Amniotic epithelial cell (primary cell): ENCODE data around the gene GNL1.

Experiments used
- DNase-seq: peaks from one replicate; pipeline ENCODE4 v3.0.0-alpha.2; 2010; ENCODE audit warnings: low read depth

GNL1 gene

GRCh38 chr6:30570263-30570662, 14.0 kb upstream of the GNL1 start:
- DNase-seq: no peak

GRCh38 chr6:30568245-30568644, 12.0 kb upstream of the GNL1 start:
- DNase-seq: no peak

- peak; percentile 68 for DNase-seq
These were observed 9.5 kb upstream of the GNL1 start for GRCh38 chr6:30565772-30566171.

- DNase-seq: no peak
These were observed 7.8 kb upstream of the GNL1 start for GRCh38 chr6:30564114-30564513.

- DNase-seq: no peak
These were observed 6.5 kb upstream of the GNL1 start for GRCh38 chr6:30562470-30563425.

- no peak for DNase-seq
These were observed 4.6 kb upstream of the GNL1 start for GRCh38 chr6:30560930-30561329.

GRCh38 chr6:30557683-30557981, 1.3 kb upstream of the GNL1 start:
- DNase-seq: no peak

- DNase-seq: peak; percentile 85
These were observed 805 bp upstream of the GNL1 start, which contains the start of gene PRR3 for GRCh38 chr6:30556906-30557682. TSS of gene PRR3 (plus strand) at chr6:30557295. CDS start at chr6:30557345, 50 bp downstream.

GRCh38 chr6:30555816-30556065, 548 bp downstream of the GNL1 start:
- DNase-seq: no peak

- peak; percentile 20 for DNase-seq
These were observed 1.1 kb downstream of the GNL1 start for GRCh38 chr6:30554962-30555815.

GRCh38 chr6:30554404-30554803, 1.9 kb downstream of the GNL1 start:
- DNase-seq: no peak

- peak; percentile 58 for DNase-seq
These were observed 7.9 kb downstream of the GNL1 start for GRCh38 chr6:30548375-30548774.

- DNase-seq: no peak
These were observed 8.8 kb downstream of the GNL1 start for GRCh38 chr6:30547454-30547853.

- peak; percentile 72 for DNase-seq
These were observed 11.5 kb downstream of the GNL1 start for GRCh38 chr6:30544666-30545272.

GRCh38 chr6:30543821-30544220, 12.5 kb downstream of the GNL1 start:
- DNase-seq: no peak

- DNase-seq: no peak
These were observed 13.4 kb downstream of the GNL1 start for GRCh38 chr6:30542915-30543314.

GRCh38 chr6:30542404-30542725, 13.9 kb downstream of the GNL1 start:
- no peak for DNase-seq

GRCh38 chr6:30541515-30542403, 14.5 kb downstream of the GNL1 start:
- peak; percentile 83 for DNase-seq

- DNase-seq: no peak
These were observed 18.4 kb downstream of the GNL1 start for GRCh38 chr6:30537931-30538330.

- DNase-seq: no peak
These were observed 22.6 kb downstream of the GNL1 start for GRCh38 chr6:30533460-30534294.
